Hypothalamus (tissue), 51 donors: Measurements from ENCODE around the gene ZBTB43.
"Not testable (repeated sequence)": the region's sequence is repeated elsewhere in the genome, so short reads cannot be mapped to it uniquely, and the experiment has no call there.

Experiments
- DNase-seq, 51 donors: peaks; one replicate each; lab custom pipeline; 2025; lab: John Stamatoyannopoulos, UW

ZBTB43 gene

GRCh38 chr9:126804696-126805553 is at the start of gene ZBTB43:
ZBTB43 (plus strand) TSS chr9:126805040; CDS start chr9:126832510, 27,470 bp downstream.
- peak; percentile 69 to 97 (median 90) for DNase-seq

- no peak for DNase-seq
These were observed 49.4 kb upstream of the ZBTB43 start for GRCh38 chr9:126755317-126755875.

DNA sequence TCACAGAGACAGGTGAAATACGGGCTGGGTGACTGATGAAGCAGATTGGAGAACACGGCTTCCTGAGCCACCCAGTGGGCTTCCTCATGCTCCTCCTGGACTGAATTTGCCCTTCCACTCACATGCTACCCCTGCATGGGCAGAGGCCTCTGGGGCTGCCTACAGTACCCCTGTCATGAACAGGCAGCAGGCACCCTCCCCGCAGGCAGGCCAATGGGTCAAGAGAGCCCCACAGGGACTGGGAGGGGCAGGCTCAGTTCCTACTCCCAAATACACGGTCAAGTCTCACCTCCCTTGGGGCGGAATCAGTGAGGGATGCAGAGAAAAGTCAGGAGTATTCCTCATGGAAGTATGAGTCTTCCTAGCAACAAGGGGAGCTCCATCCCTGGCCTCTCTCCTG is 48.6 kb upstream of the ZBTB43 start:
- no peak for DNase-seq

DNA sequence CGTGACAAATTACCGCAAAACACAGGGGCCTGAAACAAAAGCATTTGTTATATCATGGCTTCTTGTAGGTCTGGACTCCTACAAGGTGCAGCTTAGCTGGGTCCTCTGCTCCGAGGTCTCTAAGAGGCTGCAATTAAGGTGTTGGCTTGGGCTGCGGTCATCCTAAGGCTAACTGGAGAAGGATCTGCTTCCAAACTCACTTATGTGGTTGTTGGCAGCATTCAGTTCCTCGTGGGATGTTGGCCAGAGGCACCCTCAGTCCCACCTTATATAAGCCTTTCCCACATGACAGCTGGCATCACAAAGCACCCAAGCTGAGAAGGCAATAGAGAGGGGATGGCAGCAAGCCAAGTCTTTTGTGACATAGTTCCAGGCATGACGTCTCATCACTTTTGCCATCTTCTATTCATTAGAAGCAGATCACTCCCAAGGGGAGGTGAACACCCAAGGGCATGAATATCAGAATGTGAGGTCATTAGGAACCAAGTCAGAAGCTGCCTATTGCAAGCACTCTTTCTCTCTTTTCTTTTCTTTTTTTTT is 47.9 kb upstream of the ZBTB43 start:
- peak in 1 of 51 donors; percentile 3 for DNase-seq

DNA sequence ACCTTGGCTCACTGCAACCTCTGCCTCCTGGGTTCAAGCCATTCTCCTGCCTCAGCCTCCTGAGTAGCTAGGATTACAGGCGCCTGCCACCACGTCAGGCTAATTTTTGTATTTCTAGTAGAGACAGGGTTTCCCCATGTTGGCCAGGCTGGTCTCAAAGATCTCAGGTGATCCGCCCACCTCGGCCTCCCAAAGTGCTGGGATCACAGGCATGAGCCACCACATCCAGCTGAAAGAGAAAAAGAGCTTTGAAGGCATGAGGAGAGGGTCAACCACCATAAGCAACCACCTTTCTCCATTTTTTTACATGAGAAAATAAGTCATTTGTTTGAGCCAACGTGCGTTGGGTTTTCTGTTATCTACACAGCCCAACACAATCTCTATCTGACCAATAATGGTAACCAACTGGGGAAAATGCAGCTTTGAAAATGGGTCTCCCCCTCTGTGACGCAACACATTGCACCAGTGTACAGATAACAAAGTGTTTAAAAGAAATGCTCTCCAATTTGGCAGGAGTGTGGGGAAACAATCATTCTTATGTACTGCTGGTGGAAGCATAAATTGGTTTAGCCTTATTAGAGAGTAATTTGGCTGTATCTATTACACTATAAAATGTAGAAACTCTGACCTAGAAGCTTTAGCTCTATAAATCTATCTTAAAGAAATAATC is 45.8 kb upstream of the ZBTB43 start:
- DNase-seq: no peak

DNA sequence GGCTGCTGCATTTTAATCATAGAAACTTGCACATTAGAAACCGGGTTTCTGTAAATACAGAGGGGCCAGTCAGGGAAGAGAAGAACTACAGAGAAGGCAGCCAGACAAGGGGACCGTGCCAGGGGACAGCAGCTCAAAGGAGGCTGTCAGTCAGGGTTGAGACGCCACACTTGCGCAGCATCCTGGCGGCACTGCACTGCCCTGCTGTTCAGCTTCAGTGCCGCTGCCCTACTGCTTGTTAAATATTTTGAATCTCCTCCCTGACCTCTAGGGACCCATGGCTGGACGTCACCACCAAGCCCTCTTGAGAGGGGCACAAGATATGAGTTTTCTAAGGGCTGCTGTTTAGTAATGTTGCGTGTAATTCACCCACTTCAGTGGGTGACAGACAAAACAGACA is 43.6 kb upstream of the ZBTB43 start:
- DNase-seq: no peak

DNA sequence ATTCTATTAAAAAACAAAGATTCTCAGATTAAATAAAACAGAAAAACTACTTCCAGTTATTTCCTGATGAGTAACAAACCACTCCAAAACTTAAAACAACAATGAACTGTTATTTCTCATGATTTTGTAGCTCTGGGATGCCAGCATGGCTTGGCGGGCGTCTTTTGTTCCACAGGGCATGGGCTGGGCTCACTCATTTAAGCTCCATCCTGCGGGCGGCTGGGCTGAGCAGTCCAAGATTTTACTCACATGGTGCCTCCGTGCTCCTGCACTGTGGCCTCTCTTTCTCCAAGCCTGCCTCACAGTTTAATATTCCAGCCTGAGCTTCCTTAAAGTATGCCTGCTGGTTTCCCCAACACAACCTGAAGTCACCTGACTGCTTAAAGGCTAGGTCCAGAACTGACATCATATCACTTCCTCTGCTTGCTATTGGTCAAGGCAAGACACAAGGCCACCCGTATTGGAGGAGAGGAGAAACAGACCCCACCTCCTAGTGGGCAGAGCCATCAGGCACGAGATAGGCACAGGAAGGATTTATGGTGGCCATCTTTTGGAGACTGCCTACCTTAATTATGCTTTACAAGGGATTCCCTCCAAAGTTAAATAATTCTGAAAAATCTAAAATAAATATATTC is 41.6 kb upstream of the ZBTB43 start:
- DNase-seq: no peak

- DNase-seq: no peak
These were observed 31.7 kb upstream of the ZBTB43 start for GRCh38 chr9:126773004-126773607.

- DNase-seq: no peak
These were observed 28.9 kb upstream of the ZBTB43 start for GRCh38 chr9:126775926-126776325.

GRCh38 chr9:126777733-126778132 is 27.1 kb upstream of the ZBTB43 start:
- no peak for DNase-seq

DNA sequence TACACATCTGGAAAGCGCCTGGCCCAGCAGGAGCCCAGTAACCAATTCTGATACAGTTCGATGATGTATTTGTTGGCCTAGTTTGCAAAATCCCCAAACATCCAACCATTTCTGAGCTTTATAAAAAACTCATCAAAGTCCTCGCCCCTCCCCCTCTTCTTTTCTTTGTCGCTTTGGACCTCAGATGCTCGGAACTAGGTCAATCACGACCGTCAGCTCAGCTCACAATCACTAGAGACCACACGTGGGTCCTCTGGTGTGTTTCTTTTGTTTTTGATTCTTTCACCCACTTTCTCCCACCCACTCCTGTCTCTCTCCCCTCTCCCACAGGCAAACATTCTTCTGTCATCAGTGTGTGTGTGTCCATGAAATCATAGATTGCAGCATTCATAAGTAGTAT is 26.7 kb upstream of the ZBTB43 start:
- no peak for DNase-seq

DNA sequence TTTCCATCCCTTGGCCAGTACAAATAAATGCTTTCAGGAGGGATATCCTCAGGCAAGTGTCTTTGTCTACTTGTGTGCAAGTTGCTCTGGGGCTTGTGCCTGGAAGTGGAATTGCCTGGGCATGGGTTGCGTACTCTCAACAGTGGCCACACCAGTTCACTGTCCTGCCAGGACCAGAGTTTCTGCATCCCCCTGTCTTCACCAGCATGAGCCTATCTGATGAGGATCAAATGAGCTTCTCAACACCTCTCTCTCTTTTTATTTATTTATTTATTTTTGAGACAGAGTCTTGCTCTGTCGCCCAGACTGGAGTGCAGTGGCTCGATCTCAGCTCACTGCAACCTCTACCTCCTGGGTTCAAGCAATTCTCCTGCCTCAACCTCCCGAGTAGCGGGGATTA is 26.1 kb upstream of the ZBTB43 start:
- DNase-seq: not testable (repeated sequence)

DNA sequence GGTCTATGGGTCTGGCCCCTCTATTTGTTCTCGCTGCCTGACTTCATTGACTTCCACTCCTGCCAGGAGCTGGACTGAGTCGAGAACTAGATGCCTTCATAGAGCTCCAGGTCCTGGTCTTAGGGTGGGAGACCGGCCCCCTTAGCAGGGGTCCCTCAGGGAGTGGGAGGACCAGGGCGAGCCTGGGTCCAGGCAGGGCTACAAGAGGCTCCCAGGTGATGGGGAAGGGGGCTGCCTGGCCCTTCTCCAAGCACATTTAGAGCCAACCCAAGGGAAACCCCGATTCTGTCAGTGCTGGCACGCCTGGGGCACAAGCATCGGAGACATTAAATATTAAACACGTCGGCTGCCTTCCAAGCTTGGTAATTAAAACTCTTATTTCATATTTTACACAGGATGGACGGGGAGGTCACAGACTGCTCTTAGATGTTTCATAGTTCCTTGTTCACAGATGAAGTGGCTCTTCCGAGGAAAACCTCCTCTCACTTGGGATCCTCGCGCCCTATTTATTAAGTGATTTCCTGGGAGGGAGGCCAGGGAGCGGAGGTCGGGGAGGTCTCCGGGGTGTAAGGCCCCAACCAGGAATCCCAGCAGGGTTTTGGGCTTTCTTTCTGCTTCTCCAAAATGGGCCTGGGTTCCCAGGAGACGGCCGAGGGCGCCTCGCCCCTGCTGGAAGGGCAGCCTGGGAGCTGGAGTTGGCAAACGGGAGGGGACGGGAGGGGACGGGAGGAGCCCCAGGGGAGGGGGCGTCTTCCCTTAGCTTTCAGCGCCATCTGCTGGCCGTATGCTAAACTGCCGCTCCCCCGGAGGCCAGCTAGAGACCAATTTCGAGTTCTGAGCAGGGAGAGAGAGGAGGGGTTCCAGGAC is 23.4 kb upstream of the ZBTB43 start:
- peak in 50 of 51 donors; percentile 9 to 85 (median 66) for DNase-seq

GRCh38 chr9:126782053-126782388 is 22.8 kb upstream of the ZBTB43 start:
- DNase-seq: no peak

- DNase-seq: no peak
These were observed 20.9 kb upstream of the ZBTB43 start for GRCh38 chr9:126783949-126784348.

DNA sequence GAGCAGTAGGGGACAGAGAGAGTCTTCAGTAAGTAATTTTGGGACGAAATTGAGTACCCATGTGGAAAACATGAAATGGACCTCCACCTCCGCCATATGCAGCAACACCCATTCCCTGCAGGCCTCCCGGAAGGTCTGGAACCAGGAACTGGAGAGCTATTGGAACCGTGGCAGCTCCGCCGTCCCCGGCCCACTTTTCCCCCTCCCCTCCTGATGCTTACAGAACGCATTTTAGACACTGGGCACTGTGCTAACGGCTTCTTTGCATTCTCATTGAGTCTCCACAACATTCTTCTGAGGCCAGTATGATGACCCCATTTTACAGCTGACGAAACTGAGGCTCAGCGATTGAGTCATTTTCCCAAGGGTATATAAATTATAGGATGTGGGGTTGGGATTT is 20.4 kb upstream of the ZBTB43 start:
- DNase-seq: no peak

- DNase-seq: not testable (repeated sequence)
These were observed 20.0 kb upstream of the ZBTB43 start for GRCh38 chr9:126784841-126785240.

DNA sequence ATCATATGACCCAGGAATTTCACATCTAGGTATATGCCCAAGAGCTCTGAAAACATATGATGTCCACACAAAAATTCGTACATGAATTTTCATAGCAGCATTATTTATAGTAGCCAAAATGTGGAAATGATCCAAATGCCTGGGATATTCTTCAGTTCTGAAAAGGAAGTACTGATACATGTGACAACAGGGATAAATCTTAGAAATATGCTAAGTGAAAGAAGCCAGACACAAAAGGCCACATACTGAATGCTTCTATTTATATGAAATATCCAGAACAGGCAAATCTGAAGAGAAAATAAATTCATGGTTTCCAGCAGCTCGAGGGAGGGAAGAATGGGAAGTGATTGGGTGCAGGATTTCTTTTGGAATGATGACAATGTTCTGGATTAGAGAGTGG is 16.8 kb upstream of the ZBTB43 start:
- no peak for DNase-seq

DNA sequence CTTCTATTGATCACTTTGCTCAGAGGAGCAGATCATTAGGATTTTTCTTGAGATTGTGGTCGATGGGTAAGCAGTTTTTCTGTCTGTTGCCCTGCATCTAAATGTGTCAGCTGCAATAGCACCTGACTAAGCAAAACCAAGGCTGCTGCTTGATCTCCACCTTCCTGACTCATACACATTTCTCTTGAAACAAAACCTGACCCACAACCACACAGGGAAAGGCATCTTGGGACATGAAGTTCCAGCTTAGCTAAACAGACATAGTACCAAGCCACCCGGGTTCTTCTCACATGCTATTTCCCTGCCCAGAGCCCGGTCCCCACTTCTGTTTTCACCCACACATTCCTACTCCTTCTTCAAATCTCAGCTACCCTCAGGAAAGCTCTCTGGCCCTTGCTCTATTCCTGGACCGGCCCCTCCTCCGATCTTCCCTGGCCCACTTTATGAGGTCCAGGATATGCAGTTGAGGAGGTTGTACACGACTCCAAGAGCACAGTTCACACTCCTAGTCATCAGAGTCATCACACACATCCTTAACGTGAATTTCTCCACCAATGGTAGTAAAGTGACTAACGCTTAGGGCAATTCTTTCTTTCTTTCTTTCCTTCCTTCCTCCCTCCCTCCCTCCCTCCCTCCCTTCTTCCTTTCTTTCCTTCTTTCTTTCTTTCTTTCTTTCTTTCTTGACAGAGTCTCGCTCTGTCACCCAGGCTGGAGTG is 16.0 kb upstream of the ZBTB43 start:
- no peak for DNase-seq
